B cell (primary cell): ENCODE data around the gene TOR1AIP2. TPM values are rescaled to one million over a fixed set of nuclear protein-coding genes. Genes with fewer than 3 reads are reported as not detected.

Experiments used
- ATAC-seq: fragments of 200-7000 bp; cut with Tn5 transposase; one replicate; pipeline ENCODE4 v1.10.0; 2021; ENCODE audit warnings: low read depth, mild to moderate bottlenecking, moderate number of reproducible peaks, moderate library complexity
- CTCF ChIA-PET: fragments of 350-600 bp; sonication (Branson Sonifier 250); formaldehyde crosslinking; loops from one replicate; lab custom pipeline; 2021; ENCODE audit warnings: antibody characterized with exemption, inconsistent platforms; lab: Charles Lee
- POLR2A ChIA-PET: fragments of 350-600 bp; sonication (Branson Sonifier 250); formaldehyde crosslinking; loops from one replicate; lab custom pipeline; 2021; ENCODE audit warnings: antibody characterized with exemption; lab: Charles Lee
- DNase-seq: peaks from one replicate; pipeline ENCODE4 v3.0.0; 2013
- H2AFZ ChIP-seq: 2 replicates; pipeline ENCODE4 v1.6.1; 2012; ENCODE audit warnings: mild to moderate bottlenecking, low read depth, low read length; ENCODE audit not compliant: insufficient read depth, poor library complexity, severe bottlenecking
- H3K27ac ChIP-seq, 2 donors: 1 replicate in 1 of 2; 2 replicates in 1 of 2; pipeline ENCODE4 v1.5.1; 2012 to 2013; ENCODE audit warnings: low read length in 2 of 2, mild to moderate bottlenecking in 2 of 2, moderate library complexity in 1 of 2
- H3K27me3 ChIP-seq, 4 experiments: fragments of 200-600 bp in 1 of 4; sonication (generic) in 1 of 4; replicated peaks in 1 of 4; 1 replicate in 2 of 4; 2 replicates in 2 of 4; pipeline versions ENCODE4 v1.6.1 to v1.7.0; 2013 to 2016; ENCODE audit warnings: low read length in 3 of 4, mild to moderate bottlenecking in 2 of 4, mixed read lengths in 1 of 4, moderate library complexity in 1 of 4; ENCODE audit not compliant: insufficient read depth in 4 of 4, control insufficient read depth in 3 of 4; ENCODE audit errors: control extremely low read depth in 1 of 4
- H3K36me3 ChIP-seq, 2 experiments: replicated peaks in 1 of 2; 1 replicate in 1 of 2; 2 replicates in 1 of 2; pipeline versions ENCODE4 v1.6.1 to v1.7.1; 2013; ENCODE audit warnings: low read length in 1 of 2; ENCODE audit not compliant: insufficient read depth in 2 of 2, control insufficient read depth in 1 of 2; ENCODE audit errors: control extremely low read depth in 1 of 2, extremely low read depth in 1 of 2
- H3K4me1 ChIP-seq, 2 donors: fragments of 200-600 bp in 1 of 2; sonication (generic) in 1 of 2; 1 replicate in 1 of 2; 2 replicates in 1 of 2; pipeline versions ENCODE4 v1.5.1 to v1.6.1; 2013 to 2017; ENCODE audit warnings: low read length in 2 of 2; ENCODE audit not compliant: control insufficient read depth in 2 of 2, insufficient read depth in 2 of 2
- H3K4me2 ChIP-seq: replicated peaks from 2 replicates; pipeline ENCODE3; 2012; ENCODE audit warnings: mild to moderate bottlenecking, low read depth, low read length; ENCODE audit not compliant: poor library complexity, severe bottlenecking
- H3K4me3 ChIP-seq, 5 experiments: fragments of 200-600 bp in 1 of 5; sonication (generic) in 1 of 5; 1 replicate in 3 of 5; 2 replicates in 2 of 5; pipeline versions ENCODE4 v1.5.1 to v1.7.0; 2011 to 2016; ENCODE audit warnings: low read length in 4 of 5, mild to moderate bottlenecking in 4 of 5, low read depth in 2 of 5, control low read depth in 1 of 5, moderate library complexity in 1 of 5; ENCODE audit not compliant: insufficient read depth in 1 of 5; ENCODE audit errors: control extremely low read depth in 1 of 5, extremely low read depth in 1 of 5
- H3K79me2 ChIP-seq: fragments of 200-600 bp; sonication (generic); one replicate; pipeline ENCODE4 v1.6.0; 2016; ENCODE audit warnings: low read length; ENCODE audit not compliant: control insufficient read depth, insufficient read depth
- H3K9ac ChIP-seq: fragments of 200-600 bp; sonication (generic); 2 replicates; pipeline ENCODE4 v1.6.1; 2017; ENCODE audit warnings: mild to moderate bottlenecking, low read length, moderate library complexity
- H3K9me3 ChIP-seq, 3 donors: one replicate each; pipeline versions ENCODE4 v1.6.1 to v1.7.1; 2013; ENCODE audit warnings: low read length in 2 of 3; ENCODE audit not compliant: control insufficient read depth in 2 of 3, insufficient read depth in 1 of 3; ENCODE audit errors: control extremely low read depth in 1 of 3
- H4K20me1 ChIP-seq: 2 replicates; pipeline ENCODE4 v1.6.0; 2012; ENCODE audit warnings: mild to moderate bottlenecking, low read length; ENCODE audit not compliant: insufficient read depth, control insufficient read depth, poor library complexity, severe bottlenecking
- H3K27ac Mint-ChIP-seq: one replicate; pipeline ENCODE4 v1.8.0; 2021; ENCODE audit warnings: mixed read lengths
- H3K27me3 Mint-ChIP-seq: one replicate; pipeline ENCODE4 v1.8.0; 2021; ENCODE audit warnings: mixed read lengths
- H3K4me1 Mint-ChIP-seq: one replicate; pipeline ENCODE4 v1.8.0; 2021; ENCODE audit warnings: mixed read lengths
- H3K4me3 Mint-ChIP-seq: one replicate; pipeline ENCODE4 v1.8.0; 2021; ENCODE audit warnings: mixed read lengths
- H3K9me3 Mint-ChIP-seq: one replicate; pipeline ENCODE4 v1.8.0; 2022; ENCODE audit warnings: mixed read lengths; ENCODE audit not compliant: insufficient read depth
- CTCF ChIP-seq: fragments of 200-600 bp; IDR thresholded peaks from one replicate; pipeline ENCODE4 v1.8.0; 2022; ENCODE audit warnings: antibody characterized with exemption, mild to moderate bottlenecking
- EZH2 ChIP-seq: IDR thresholded peaks from 2 replicates; pipeline ENCODE4 v1.6.1; 2012; ENCODE audit warnings: borderline replicate concordance, low read depth, mild to moderate bottlenecking, moderate library complexity, low read length; ENCODE audit not compliant: insufficient read depth, poor library complexity, severe bottlenecking
- WGBS: methylation state at CpG from one replicate; pipeline ENCODE4 v1.1.5; 2013; ENCODE audit warnings: missing lambda C conversion rate; ENCODE audit not compliant: insufficient coverage; 5-methylcytosine and 5-hydroxymethylcytosine counted together
- intact Hi-C: fragments of 100-400 bp; cut with micrococcal nuclease; formaldehyde crosslinking; loops from one replicate; pipeline ENCODE4 v1.10.0; 2022
- polyA plus RNA-seq: library from polyadenylated mRNA; depleted of rRNA; stranded (reverse); fragments of >200 nt; gene quantifications from 2 replicates; pipeline ENCODE4 v1.2.3, GENCODE V29; 2012
- total RNA-seq, 2 donors: library from RNA; stranded (reverse); fragments of 120-200 nt in 1 of 2; gene quantifications; 1 replicate in 1 of 2; 2 replicates in 1 of 2; pipeline versions ENCODE4 v1.2.3 to v1.2.4, GENCODE V29; 2013 to 2022

Gene TOR1AIP2
- total and polyA plus RNA-seq, 2 donors (not counting 1 experiment from before 2014, with no cell fraction given) = 13.6 to 54.4 TPM

GRCh38 chr1:179921981-179922872 lies 44.6 kb upstream of the TOR1AIP2 start:
- CTCF ChIA-PET = interaction anchor here (0.9 to 1.0 kb wide), 2 partner anchors 12 to 257 kb away, joined by 3 read pairs; no protein-coding TSS in a partner anchor
- intact Hi-C loops = no loop called here
- no peaks in the 10 kb centered on the region for H3K4me1 ChIP-seq
- H4K20me1 ChIP-seq = no peaks in the 10 kb centered on the region
- H3K4me2 ChIP-seq = no peak overlapping the region
- H3K79me2 ChIP-seq = no peaks in the 10 kb centered on the region
- H3K4me1 Mint-ChIP-seq = no peaks in the 10 kb centered on the region
- no peak for DNase-seq
- H3K27ac ChIP-seq = no peak overlapping the region
- no peak overlapping the region for H3K4me3 ChIP-seq
- H3K36me3 ChIP-seq = peaks cover 11 to 38% of the 10 kb centered on the region in 2 experiments
- H3K9ac ChIP-seq = no peak overlapping the region
- H3K9me3 Mint-ChIP-seq = no peaks in the 10 kb centered on the region
- H2AFZ ChIP-seq = no peak overlapping the region
- TF ChIP-seq EZH2 (no peak), CTCF (no peak)
- H3K27me3 Mint-ChIP-seq = no peaks in the 10 kb centered on the region
- POLR2A ChIA-PET = interaction anchor here (0.6 kb wide), 1 partner anchor 15 kb away, joined by 9 read pairs; no protein-coding TSS in a partner anchor
- WGBS = 100% methylated on average over 2 of the region's 8 CpGs
- no peak overlapping the region for H3K27ac Mint-ChIP-seq
- no peaks in the 10 kb centered on the region for H3K27me3 ChIP-seq
- no peak overlapping the region for H3K4me3 Mint-ChIP-seq
- no peaks in the 10 kb centered on the region for H3K9me3 ChIP-seq
- ATAC-seq = no peak

- H3K27me3 ChIP-seq = no peaks in the 10 kb centered on the region
- H3K4me1 ChIP-seq = no peaks in the 10 kb centered on the region
- Mint-ChIP-seq H3K4me3 (no peak overlapping the region), H3K4me1 (no peaks in the 10 kb centered on the region), H3K27me3 (no peaks in the 10 kb centered on the region), H3K27ac (no peak overlapping the region), H3K9me3 (no peaks in the 10 kb centered on the region)
- ChIA-PET CTCF (interaction anchor here (0.9 kb wide), 1 partner anchor 11 kb away, joined by 3 read pairs; no protein-coding TSS in a partner anchor), POLR2A (no interaction called here)
- DNase-seq (no peak), ATAC-seq (no peak)
- no peak for TF ChIP-seq EZH2
- no peak for TF ChIP-seq CTCF
- no peak overlapping the region for H3K9ac ChIP-seq
- H3K4me2 ChIP-seq = no peak overlapping the region
- H3K27ac ChIP-seq = no peak overlapping the region
- intact Hi-C loops = no loop called here
- WGBS = no CpG with 5 or more reads among the region's 1 CpG
- H3K36me3 ChIP-seq = peaks cover 11 to 40% of the 10 kb centered on the region in 2 experiments
- H2AFZ ChIP-seq = no peak overlapping the region
- H4K20me1 ChIP-seq = no peaks in the 10 kb centered on the region
- no peak overlapping the region for H3K4me3 ChIP-seq
- H3K79me2 ChIP-seq = no peaks in the 10 kb centered on the region
- H3K9me3 ChIP-seq = no peaks in the 10 kb centered on the region
Observed at GRCh38 chr1:179921472-179921871, 43.9 kb upstream of the TOR1AIP2 start.
